ENCODE measurements around the gene RPUSD3. TPM values are rescaled to one million over a fixed set of nuclear protein-coding genes. Genes with fewer than 3 reads are reported as not detected.

RPUSD3 gene
- total and polyA plus RNA-seq, 9 of the 15 experiments (the other 6 are each of a cell fraction or from before 2014, with no cell fraction given) = 13.8 to 99.0 (median 59.3) TPM

GRCh38 chr3:9837701-9838582, 5.9 kb downstream of the RPUSD3 start:
- no peak for DNase-seq (ENCODE audit: extremely low read depth in 1 of 4, low spot score in 3 of 4)
- Histone ChIP-seq H3K27me3 (ENCODE audit: control insufficient read depth in 2 of 2, insufficient read depth in 2 of 2, low read length in 2 of 2) (no peaks in the 10 kb centered on the region), H4K20me1 (replicated peaks; ENCODE audit: control insufficient read depth, insufficient read depth, low read length) (peaks cover 4% of the 10 kb centered on the region; the same call in 1 of the 2 replicates), H3K27ac (ENCODE audit: extremely low read depth, low read depth, low read length) (no peak overlapping the region), H3K36me3 (ENCODE audit: control insufficient read depth, insufficient read depth, low read length) (peaks cover 80% of the 10 kb centered on the region), H3K9me3 (replicated peaks; ENCODE audit: control insufficient read depth, insufficient read depth, low read depth, low read length) (no peaks in the 10 kb centered on the region), H3K9me1 (ENCODE audit: control insufficient read depth, insufficient read depth, low read length) (no peaks in the 10 kb centered on the region), H2AFZ (ENCODE audit: low read depth, low read length) (no peak overlapping the region), H3K9ac (ENCODE audit: insufficient read depth in 1 of 2, low read depth in 2 of 2, low read length in 2 of 2) (peak overlapping the region in 1 of 2 experiments; percentile 31; a peak in 1 of 4 replicates), H3K4me2 (ENCODE audit: insufficient read depth, low read length) (no peak overlapping the region), H3K79me2 (ENCODE audit: control insufficient read depth, insufficient read depth, low read length) (peaks cover 7% of the 10 kb centered on the region; the same call in 2 of the 3 replicates), H3K4me1 (replicated peaks in 1 of 2; ENCODE audit: control insufficient read depth in 2 of 2, insufficient read depth in 2 of 2, low read length in 2 of 2) (peaks cover 4 to 11% of the 10 kb centered on the region in 2 experiments; a peak in 2 of 5 replicates), H3K4me3 (no peak overlapping the region)
- in situ Hi-C loops (cut with MboI) = loop anchor here (25.0 kb wide), 1 partner anchor 899 kb away; no protein-coding TSS in a partner anchor
- whole genome bisulfite sequencing (ENCODE audit: insufficient coverage, low coverage, missing lambda C conversion rate) = 91% methylated on average over 12 of the region's 12 CpGs
- CTCF ChIA-PET (ENCODE audit: low intra/inter-chr PET ratio) = no interaction called here
- ATAC-seq = no peak
- POLR2A ChIA-PET = interaction anchor here (0.8 to 2.7 kb wide), 6 partner anchors 9 to 502 kb away, joined by 3 to 6 read pairs (median 3); partner anchors contain the start of genes ARPC4 and TADA3
- TF ChIP-seq GTF2E2 (tag; IDR thresholded peaks at IDR 0.05) = no peak
- peak; percentile 68 for TF ChIP-seq BCOR (IDR thresholded peaks at IDR 0.05)
- peak; percentile 49 for TF ChIP-seq POLR2G (IDR thresholded peaks at IDR 0.05; ENCODE audit: low read depth, low read length)
- TF ChIP-seq ZFP36 (IDR thresholded peaks at IDR 0.05; ENCODE audit: low read depth, low read length, partially characterized antibody) = peak; percentile 64
- TF ChIP-seq CHCHD3 (CRISPR knock-in tag; IDR thresholded peaks at IDR 0.05) = no peak
- TF ChIP-seq KDM1A (IDR thresholded peaks at IDR 0.05) = 0 out of 4 replicates have a peak, but pooled peaks of 1 of the 2 experiments have one; percentile 17
- TF ChIP-seq RBM25 (IDR thresholded peaks at IDR 0.05; ENCODE audit: low read depth, low read length, severe bottlenecking) = peak; percentile 54
- no peak for FAIRE-seq
- intact Hi-C loops (cut with micrococcal nuclease) = no loop called here
- no TSS peak for BruUV-seq (replicated peaks)

Data from K562 (cell line).